ENCODE measurements around the gene PLEKHG1.

The PLEKHG1 gene

GRCh38 chr6:150599199-150600009, at the start of gene PLEKHG1:
Gene PLEKHG1, plus strand, starts transcription at chr6:150599885. Its CDS starts 133,797 bp downstream, at chr6:150733682.
- peaks cover 0 to 13% of the 10 kb centered on the region in 2 experiments for H3K4me1 ChIP-seq (ENCODE audit: control insufficient read depth in 1 of 2, insufficient read depth in 1 of 2, low read depth in 1 of 2, low read length in 1 of 2)
- H3K27me3 ChIP-seq: peaks cover 100% of the 10 kb centered on the region
- TF ChIP-seq CTCF (IDR thresholded peaks at IDR 0.05): no peak
- H3K36me3 ChIP-seq: no peaks in the 10 kb centered on the region
- peak within 1 kb of the TSS in 1 of 2 experiments; percentile 18 for H3K4me3 ChIP-seq (ENCODE audit: low read depth in 1 of 2, low read length in 1 of 2)
- H3K27ac ChIP-seq: no peak within 1 kb of the TSS
- H3K9me3 ChIP-seq: no peaks in the 10 kb centered on the region

- H3K9me3 ChIP-seq: no peaks in the 10 kb centered on the region
- H3K27ac ChIP-seq: no peak overlapping the region
- no peak for TF ChIP-seq CTCF (IDR thresholded peaks at IDR 0.05)
- H3K36me3 ChIP-seq: no peaks in the 10 kb centered on the region
- no peak overlapping the region for H3K4me3 ChIP-seq (ENCODE audit: low read depth in 1 of 2, low read length in 1 of 2)
- no peaks in the 10 kb centered on the region for H3K4me1 ChIP-seq (ENCODE audit: control insufficient read depth in 1 of 2, insufficient read depth in 1 of 2, low read depth in 1 of 2, low read length in 1 of 2)
- H3K27me3 ChIP-seq: peaks cover 10% of the 10 kb centered on the region
Measured at GRCh38 chr6:150550244-150550643, 49.4 kb upstream of the PLEKHG1 start.

GRCh38 chr6:150557043-150557599, 42.6 kb upstream of the PLEKHG1 start:
- Histone ChIP-seq H3K27me3 (peaks cover 5% of the 10 kb centered on the region), H3K27ac (no peak overlapping the region), H3K4me3 (ENCODE audit: low read depth in 1 of 2, low read length in 1 of 2) (no peak overlapping the region), H3K4me1 (ENCODE audit: control insufficient read depth in 1 of 2, insufficient read depth in 1 of 2, low read depth in 1 of 2, low read length in 1 of 2) (no peaks in the 10 kb centered on the region), H3K36me3 (no peaks in the 10 kb centered on the region), H3K9me3 (no peaks in the 10 kb centered on the region)
- no peak for TF ChIP-seq CTCF (IDR thresholded peaks at IDR 0.05)

GRCh38 chr6:150560004-150560883, 39.4 kb upstream of the PLEKHG1 start:
- no peaks in the 10 kb centered on the region for H3K9me3 ChIP-seq
- no peaks in the 10 kb centered on the region for H3K4me1 ChIP-seq (ENCODE audit: control insufficient read depth in 1 of 2, insufficient read depth in 1 of 2, low read depth in 1 of 2, low read length in 1 of 2)
- no peak overlapping the region for H3K4me3 ChIP-seq (ENCODE audit: low read depth in 1 of 2, low read length in 1 of 2)
- H3K27ac ChIP-seq: no peak overlapping the region
- no peak for TF ChIP-seq CTCF (IDR thresholded peaks at IDR 0.05)
- no peaks in the 10 kb centered on the region for H3K36me3 ChIP-seq
- peaks cover 5% of the 10 kb centered on the region for H3K27me3 ChIP-seq

GRCh38 chr6:150560884-150561219, 38.8 kb upstream of the PLEKHG1 start:
- Histone ChIP-seq H3K9me3 (no peaks in the 10 kb centered on the region), H3K27me3 (peaks cover 5% of the 10 kb centered on the region), H3K27ac (no peak overlapping the region), H3K36me3 (no peaks in the 10 kb centered on the region), H3K4me1 (ENCODE audit: control insufficient read depth in 1 of 2, insufficient read depth in 1 of 2, low read depth in 1 of 2, low read length in 1 of 2) (no peaks in the 10 kb centered on the region), H3K4me3 (ENCODE audit: low read depth in 1 of 2, low read length in 1 of 2) (no peak overlapping the region)
- TF ChIP-seq CTCF (IDR thresholded peaks at IDR 0.05): no peak

Data from neutrophil (primary cell).